KOPT-K1 (cell line): ENCODE measurements around the gene DPP6.

Source experiments
- H3K27ac ChIP-seq: fragments of 200-600 bp; sonication (generic); 2 replicates; pipeline ENCODE4 v1.5.1; 2016; ENCODE audit warnings: antibody characterized with exemption, mild to moderate bottlenecking, low read depth, low read length; ENCODE audit not compliant: poor library complexity, severe bottlenecking
- H3K36me3 ChIP-seq: fragments of 200-600 bp; sonication (generic); 2 replicates; pipeline ENCODE4 v1.5.1; 2017; ENCODE audit warnings: antibody characterized with exemption, mild to moderate bottlenecking, low read length, moderate library complexity; ENCODE audit not compliant: insufficient read depth
- H3K9me3 ChIP-seq: fragments of 200-600 bp; sonication (generic); 2 replicates; pipeline ENCODE4 v1.5.1; 2017; ENCODE audit warnings: antibody characterized with exemption, low read length, mild to moderate bottlenecking; ENCODE audit not compliant: insufficient read depth, poor library complexity, severe bottlenecking

DPP6 gene

GRCh38 chr7:154937837-154938236 lies 885.6 kb downstream of the DPP6 start:
- Histone ChIP-seq H3K36me3 (peaks cover 34% of the 10 kb centered on the region), H3K9me3 (peaks cover 63% of the 10 kb centered on the region)

GRCh38 chr7:154942691-154943090 lies 890.5 kb downstream of the DPP6 start:
- Histone ChIP-seq H3K36me3 (peaks cover 76% of the 10 kb centered on the region), H3K9me3 (peaks cover 17% of the 10 kb centered on the region), H3K27ac (no peak overlapping the region)

More at GRCh38 chr7:154937837-154938236, 885.6 kb downstream of the DPP6 start:
- H3K27ac ChIP-seq = no peak overlapping the region
